SH-SY5Y (cell line): ENCODE data around the gene BACE2.

Experiments
- GATA2 ChIP-seq: IDR thresholded peaks from 2 replicates; pipeline ENCODE4 v1.6.1; 2011; ENCODE audit warnings: mild to moderate bottlenecking, low read depth, low read length
- GATA3 ChIP-seq: IDR thresholded peaks from 2 replicates; pipeline ENCODE4 v1.6.1; 2011; ENCODE audit warnings: low read depth, mild to moderate bottlenecking, low read length, moderate library complexity

GRCh38 chr21:41222247-41223068 lies 54.5 kb downstream of the BACE2 start:
- TF ChIP-seq GATA3, result no peak
- no peak for TF ChIP-seq GATA2
